ENCODE data around the gene PAOX.

PAOX gene

DNA sequence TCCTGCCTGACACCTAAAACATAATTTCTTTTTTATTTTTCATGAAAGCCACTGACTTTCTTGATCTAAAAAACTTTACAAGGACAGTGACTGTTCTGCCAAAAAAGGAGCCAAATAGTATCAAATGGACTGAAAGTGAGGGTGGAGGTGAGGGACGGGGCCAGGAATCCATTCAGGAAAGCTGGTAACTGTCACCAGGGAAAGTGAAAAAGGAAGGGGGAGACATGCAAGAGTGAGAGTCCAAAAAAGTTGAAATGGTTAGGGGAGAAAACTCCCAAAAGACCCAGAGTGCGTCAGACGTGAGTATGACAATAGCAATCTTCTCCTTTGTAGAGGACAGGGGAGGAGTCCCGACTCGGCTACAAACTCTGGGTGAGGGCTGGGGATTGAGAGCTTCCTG is 34.8 kb upstream of the PAOX start:
- no peaks in the 10 kb centered on the region for H3K36me3 ChIP-seq (ENCODE audit: control insufficient read depth in 2 of 2, insufficient read depth in 1 of 2, low read length in 2 of 2)
- H3K9me3 ChIP-seq (ENCODE audit: control insufficient read depth, insufficient read depth, low read depth, low read length), result no peaks in the 10 kb centered on the region
- H3K27ac ChIP-seq (ENCODE audit: extremely low read depth, low read depth, low read length), result no peak overlapping the region
- no peaks in the 10 kb centered on the region for H3K4me1 ChIP-seq (ENCODE audit: control insufficient read depth, insufficient read depth, low read length)
- no peak overlapping the region for H3K4me3 ChIP-seq (ENCODE audit: low read depth, low read length)
- TF ChIP-seq PRDM1 (tag by site-specific recombination; IDR thresholded peaks at IDR 0.05), result peak; percentile 98
- no peak for TF ChIP-seq KLF1 (tag by site-specific recombination; IDR thresholded peaks at IDR 0.05)
- no peak for TF ChIP-seq ZFHX2 (tag by site-specific recombination; conservative IDR thresholded peaks at IDR 0.05)
- TF ChIP-seq, protein P1, sequence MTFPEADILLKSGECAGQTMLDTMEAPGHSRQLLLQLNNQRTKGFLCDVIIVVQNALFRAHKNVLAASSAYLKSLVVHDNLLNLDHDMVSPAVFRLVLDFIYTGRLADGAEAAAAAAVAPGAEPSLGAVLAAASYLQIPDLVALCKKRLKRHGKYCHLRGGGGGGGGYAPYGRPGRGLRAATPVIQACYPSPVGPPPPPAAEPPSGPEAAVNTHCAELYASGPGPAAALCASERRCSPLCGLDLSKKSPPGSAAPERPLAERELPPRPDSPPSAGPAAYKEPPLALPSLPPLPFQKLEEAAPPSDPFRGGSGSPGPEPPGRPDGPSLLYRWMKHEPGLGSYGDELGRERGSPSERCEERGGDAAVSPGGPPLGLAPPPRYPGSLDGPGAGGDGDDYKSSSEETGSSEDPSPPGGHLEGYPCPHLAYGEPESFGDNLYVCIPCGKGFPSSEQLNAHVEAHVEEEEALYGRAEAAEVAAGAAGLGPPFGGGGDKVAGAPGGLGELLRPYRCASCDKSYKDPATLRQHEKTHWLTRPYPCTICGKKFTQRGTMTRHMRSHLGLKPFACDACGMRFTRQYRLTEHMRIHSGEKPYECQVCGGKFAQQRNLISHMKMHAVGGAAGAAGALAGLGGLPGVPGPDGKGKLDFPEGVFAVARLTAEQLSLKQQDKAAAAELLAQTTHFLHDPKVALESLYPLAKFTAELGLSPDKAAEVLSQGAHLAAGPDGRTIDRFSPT (tag by site-specific recombination; IDR thresholded peaks at IDR 0.05), result no peak
- no peak for TF ChIP-seq EGR2 (tag by site-specific recombination; IDR thresholded peaks at IDR 0.05; ENCODE audit: low read depth)
- CTCF ChIA-PET, result interaction anchor here (2.4 kb wide), 1 partner anchor 14 kb away, joined by 11 read pairs; no protein-coding TSS in a partner anchor
- POLR2A ChIA-PET, result interaction anchor here (0.7 kb wide), 1 partner anchor 84 kb away, joined by 5 read pairs; no protein-coding TSS in a partner anchor

DNA sequence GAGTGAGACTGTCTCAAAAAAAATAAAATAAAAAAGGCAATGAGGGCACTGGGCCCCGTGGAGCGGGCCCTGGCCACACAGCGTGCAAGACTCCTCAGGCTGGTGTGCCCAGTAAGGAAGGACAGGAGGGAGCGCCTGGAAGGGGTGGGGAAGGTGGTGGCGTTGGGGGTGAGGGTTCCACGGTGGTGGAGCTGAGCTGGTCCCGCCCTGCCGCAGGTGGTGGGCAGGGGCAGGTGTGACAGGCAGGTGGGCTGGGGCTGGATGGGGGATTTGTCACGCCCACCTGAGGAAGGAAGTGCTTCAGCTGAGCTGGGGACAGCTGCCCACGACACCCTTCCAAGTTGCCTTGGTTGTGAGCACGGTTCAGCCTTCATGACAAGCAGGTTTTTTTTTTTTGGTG is 32.6 kb upstream of the PAOX start:
- TF ChIP-seq ZFHX2 (tag by site-specific recombination; conservative IDR thresholded peaks at IDR 0.05) (peak; percentile 42; the same call in 1 of the 2 replicates), ZNF112 (tag by site-specific recombination; IDR thresholded peaks at IDR 0.05) (no peak), ZNF221 (tag by site-specific recombination; IDR thresholded peaks at IDR 0.05; ENCODE audit: borderline replicate concordance) (no peak), ZBTB7A (tag by site-specific recombination; IDR thresholded peaks at IDR 0.05; ENCODE audit: low read depth) (no peak), KLF7 (tag by site-specific recombination; IDR thresholded peaks at IDR 0.05; ENCODE audit: borderline replicate concordance) (no peak), ZNF19 (tag by site-specific recombination; IDR thresholded peaks at IDR 0.05; ENCODE audit: low read depth) (no peak), ZFP69B (tag by site-specific recombination; IDR thresholded peaks at IDR 0.05) (no peak), KLF16 (tag by site-specific recombination; IDR thresholded peaks at IDR 0.05) (no peak), ZNF292 (tag by site-specific recombination; IDR thresholded peaks at IDR 0.05; ENCODE audit: borderline replicate concordance, low read depth) (no peak), FEZF1 (tag by site-specific recombination; IDR thresholded peaks at IDR 0.05) (no peak), TCF7L2 (IDR thresholded peaks at IDR 0.05; ENCODE audit: borderline replicate concordance, low read depth, low read length) (no peak), KLF9 (tag by site-specific recombination; IDR thresholded peaks at IDR 0.05; ENCODE audit: low read depth) (no peak), EGR2 (tag by site-specific recombination; IDR thresholded peaks at IDR 0.05; ENCODE audit: low read depth) (peak; percentile 67; the same call in 1 of the 2 replicates), ZNF571 (tag by site-specific recombination; IDR thresholded peaks at IDR 0.05) (no peak), ZBTB8A (tag by site-specific recombination; IDR thresholded peaks at IDR 0.05) (no peak), ZNF48 (tag by site-specific recombination; IDR thresholded peaks at IDR 0.05) (no peak)
- TF ChIP-seq, protein P2, sequence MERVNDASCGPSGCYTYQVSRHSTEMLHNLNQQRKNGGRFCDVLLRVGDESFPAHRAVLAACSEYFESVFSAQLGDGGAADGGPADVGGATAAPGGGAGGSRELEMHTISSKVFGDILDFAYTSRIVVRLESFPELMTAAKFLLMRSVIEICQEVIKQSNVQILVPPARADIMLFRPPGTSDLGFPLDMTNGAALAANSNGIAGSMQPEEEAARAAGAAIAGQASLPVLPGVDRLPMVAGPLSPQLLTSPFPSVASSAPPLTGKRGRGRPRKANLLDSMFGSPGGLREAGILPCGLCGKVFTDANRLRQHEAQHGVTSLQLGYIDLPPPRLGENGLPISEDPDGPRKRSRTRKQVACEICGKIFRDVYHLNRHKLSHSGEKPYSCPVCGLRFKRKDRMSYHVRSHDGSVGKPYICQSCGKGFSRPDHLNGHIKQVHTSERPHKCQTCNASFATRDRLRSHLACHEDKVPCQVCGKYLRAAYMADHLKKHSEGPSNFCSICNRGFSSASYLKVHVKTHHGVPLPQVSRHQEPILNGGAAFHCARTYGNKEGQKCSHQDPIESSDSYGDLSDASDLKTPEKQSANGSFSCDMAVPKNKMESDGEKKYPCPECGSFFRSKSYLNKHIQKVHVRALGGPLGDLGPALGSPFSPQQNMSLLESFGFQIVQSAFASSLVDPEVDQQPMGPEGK (tag by site-specific recombination; IDR thresholded peaks at IDR 0.05), result no peak
- TF ChIP-seq, protein P3, sequence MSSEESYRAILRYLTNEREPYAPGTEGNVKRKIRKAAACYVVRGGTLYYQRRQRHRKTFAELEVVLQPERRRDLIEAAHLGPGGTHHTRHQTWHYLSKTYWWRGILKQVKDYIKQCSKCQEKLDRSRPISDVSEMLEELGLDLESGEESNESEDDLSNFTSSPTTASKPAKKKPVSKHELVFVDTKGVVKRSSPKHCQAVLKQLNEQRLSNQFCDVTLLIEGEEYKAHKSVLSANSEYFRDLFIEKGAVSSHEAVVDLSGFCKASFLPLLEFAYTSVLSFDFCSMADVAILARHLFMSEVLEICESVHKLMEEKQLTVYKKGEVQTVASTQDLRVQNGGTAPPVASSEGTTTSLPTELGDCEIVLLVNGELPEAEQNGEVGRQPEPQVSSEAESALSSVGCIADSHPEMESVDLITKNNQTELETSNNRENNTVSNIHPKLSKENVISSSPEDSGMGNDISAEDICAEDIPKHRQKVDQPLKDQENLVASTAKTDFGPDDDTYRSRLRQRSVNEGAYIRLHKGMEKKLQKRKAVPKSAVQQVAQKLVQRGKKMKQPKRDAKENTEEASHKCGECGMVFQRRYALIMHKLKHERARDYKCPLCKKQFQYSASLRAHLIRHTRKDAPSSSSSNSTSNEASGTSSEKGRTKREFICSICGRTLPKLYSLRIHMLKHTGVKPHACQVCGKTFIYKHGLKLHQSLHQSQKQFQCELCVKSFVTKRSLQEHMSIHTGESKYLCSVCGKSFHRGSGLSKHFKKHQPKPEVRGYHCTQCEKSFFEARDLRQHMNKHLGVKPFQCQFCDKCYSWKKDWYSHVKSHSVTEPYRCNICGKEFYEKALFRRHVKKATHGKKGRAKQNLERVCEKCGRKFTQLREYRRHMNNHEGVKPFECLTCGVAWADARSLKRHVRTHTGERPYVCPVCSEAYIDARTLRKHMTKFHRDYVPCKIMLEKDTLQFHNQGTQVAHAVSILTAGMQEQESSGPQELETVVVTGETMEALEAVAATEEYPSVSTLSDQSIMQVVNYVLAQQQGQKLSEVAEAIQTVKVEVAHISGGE (tag by site-specific recombination; conservative IDR thresholded peaks at IDR 0.05; ENCODE audit: low read depth), result no peak
- Histone ChIP-seq H3K36me3 (ENCODE audit: control insufficient read depth in 2 of 2, insufficient read depth in 1 of 2, low read length in 2 of 2) (no peaks in the 10 kb centered on the region), H3K27ac (ENCODE audit: extremely low read depth, low read depth, low read length) (no peak overlapping the region), H3K4me3 (ENCODE audit: low read depth, low read length) (no peak overlapping the region), H3K9me3 (ENCODE audit: control insufficient read depth, insufficient read depth, low read depth, low read length) (no peaks in the 10 kb centered on the region), H3K4me1 (ENCODE audit: control insufficient read depth, insufficient read depth, low read length) (no peaks in the 10 kb centered on the region)
- ChIA-PET POLR2A (no interaction called here), CTCF (interaction anchor here (1.8 kb wide), 1 partner anchor 17 kb away, joined by 4 read pairs; no protein-coding TSS in a partner anchor)

All from HEK293 (cell line).